ENCODE measurements around the gene KLF18. TPM values are rescaled to one million over a fixed set of nuclear protein-coding genes. Genes with fewer than 3 reads are reported as not detected.

KLF18 gene
- polyA plus RNA-seq, 1 experiment: not detected

DNA sequence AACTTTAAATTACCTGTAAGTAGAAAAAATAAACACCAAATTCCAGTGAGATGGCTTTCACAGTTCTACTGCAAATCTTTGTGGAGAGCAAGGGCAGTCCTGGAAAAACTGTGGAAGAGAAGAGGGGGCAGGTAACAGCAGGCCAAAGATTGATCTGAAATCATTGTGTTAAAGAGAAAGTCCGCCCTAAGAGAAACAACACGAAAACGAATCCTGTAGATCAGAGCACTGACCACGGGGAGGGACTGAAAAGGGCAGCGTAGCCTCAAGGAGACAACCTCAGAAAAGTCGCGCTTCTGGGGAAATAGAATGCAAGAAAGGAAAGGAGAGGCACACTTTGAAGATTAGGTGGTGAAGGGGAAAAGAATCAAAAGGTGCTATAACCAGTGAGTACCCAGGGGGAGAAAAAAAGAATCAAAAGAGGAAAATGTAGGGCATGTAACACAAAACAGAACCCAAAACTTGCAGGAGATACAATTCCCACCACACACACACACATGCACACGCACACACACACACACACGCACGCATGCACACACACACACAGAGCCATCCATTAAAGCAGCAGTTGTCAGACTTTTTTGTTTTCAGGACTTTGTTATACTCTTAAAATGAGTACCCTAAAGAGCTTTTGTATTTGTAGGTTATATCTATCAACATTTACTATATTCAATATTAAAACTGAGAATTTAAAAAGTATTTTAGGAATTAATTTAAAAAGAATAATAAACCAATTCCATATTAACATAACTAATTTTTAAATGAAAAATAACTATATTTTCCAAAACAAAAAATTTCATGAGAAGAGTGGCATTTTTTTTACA lies 50.8 kb downstream of the KLF18 start:
- TF ChIP-seq, protein P1, sequence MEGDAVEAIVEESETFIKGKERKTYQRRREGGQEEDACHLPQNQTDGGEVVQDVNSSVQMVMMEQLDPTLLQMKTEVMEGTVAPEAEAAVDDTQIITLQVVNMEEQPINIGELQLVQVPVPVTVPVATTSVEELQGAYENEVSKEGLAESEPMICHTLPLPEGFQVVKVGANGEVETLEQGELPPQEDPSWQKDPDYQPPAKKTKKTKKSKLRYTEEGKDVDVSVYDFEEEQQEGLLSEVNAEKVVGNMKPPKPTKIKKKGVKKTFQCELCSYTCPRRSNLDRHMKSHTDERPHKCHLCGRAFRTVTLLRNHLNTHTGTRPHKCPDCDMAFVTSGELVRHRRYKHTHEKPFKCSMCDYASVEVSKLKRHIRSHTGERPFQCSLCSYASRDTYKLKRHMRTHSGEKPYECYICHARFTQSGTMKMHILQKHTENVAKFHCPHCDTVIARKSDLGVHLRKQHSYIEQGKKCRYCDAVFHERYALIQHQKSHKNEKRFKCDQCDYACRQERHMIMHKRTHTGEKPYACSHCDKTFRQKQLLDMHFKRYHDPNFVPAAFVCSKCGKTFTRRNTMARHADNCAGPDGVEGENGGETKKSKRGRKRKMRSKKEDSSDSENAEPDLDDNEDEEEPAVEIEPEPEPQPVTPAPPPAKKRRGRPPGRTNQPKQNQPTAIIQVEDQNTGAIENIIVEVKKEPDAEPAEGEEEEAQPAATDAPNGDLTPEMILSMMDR (IDR thresholded peaks at IDR 0.05; ENCODE audit: insufficient read depth, low read depth, low read length): no peak
- DNase-seq (ENCODE audit: low read depth): no peak
- ChIA-PET POLR2A (no interaction called here), CTCF (interaction anchor here (0.7 to 1.1 kb wide), 2 partner anchors 61 to 505 kb away, joined by 3 to 5 read pairs; no protein-coding TSS in a partner anchor)
- H3K27me3 ChIP-seq (ENCODE audit: control insufficient read depth, insufficient read depth, low read length): peaks cover 1% of the 10 kb centered on the region
- H3K36me3 ChIP-seq (ENCODE audit: control insufficient read depth, insufficient read depth, low read length): no peaks in the 10 kb centered on the region
- no peak overlapping the region for H3K4me3 ChIP-seq (ENCODE audit: low read depth, low read length)

DNA sequence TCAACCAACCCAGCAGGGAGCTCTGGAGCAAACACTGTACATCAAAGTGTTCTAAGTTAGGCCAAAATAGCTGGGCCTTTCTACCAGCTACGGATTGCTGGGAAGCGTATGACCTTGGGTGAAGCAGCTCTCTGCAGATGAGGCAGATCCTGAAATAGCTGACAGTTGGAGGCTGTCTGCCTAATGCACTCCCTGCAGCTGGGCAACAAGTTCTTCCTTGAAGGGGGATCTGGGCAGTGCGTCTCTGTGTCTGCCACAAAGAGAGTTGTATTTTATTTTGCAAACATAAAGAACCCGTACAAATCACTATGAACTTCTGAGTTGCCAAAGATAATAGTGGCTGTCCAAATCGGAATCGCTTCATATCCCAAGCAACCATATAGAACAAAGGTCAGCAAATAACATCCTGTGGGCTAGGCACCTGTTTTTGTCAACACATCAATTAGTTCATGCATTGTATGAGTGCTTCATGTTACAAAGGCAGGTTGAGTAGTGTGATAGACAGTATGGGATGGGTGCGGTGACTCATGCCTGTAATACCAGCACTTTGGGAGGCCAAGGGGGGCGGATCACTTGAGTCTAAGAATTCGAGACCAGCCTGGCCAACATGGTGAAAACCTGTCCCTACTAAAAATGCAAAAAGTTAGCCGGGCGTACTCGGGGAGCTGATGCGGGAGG lies 51.9 kb downstream of the KLF18 start:
- TF ChIP-seq, protein P1 (IDR thresholded peaks at IDR 0.05; ENCODE audit: insufficient read depth, low read depth, low read length): no peak
- no peak for DNase-seq (ENCODE audit: low read depth)
- CTCF ChIA-PET: interaction anchor here (0.5 kb wide), 1 partner anchor 12 kb away, joined by 3 read pairs; no protein-coding TSS in a partner anchor
- H3K4me3 ChIP-seq (ENCODE audit: low read depth, low read length): no peak overlapping the region
- POLR2A ChIA-PET: no interaction called here
- H3K36me3 ChIP-seq (ENCODE audit: control insufficient read depth, insufficient read depth, low read length): no peaks in the 10 kb centered on the region
- H3K27me3 ChIP-seq (ENCODE audit: control insufficient read depth, insufficient read depth, low read length): peaks cover 1% of the 10 kb centered on the region

Small RNA genes within 50 kb of the gene (small RNA-seq; reads per million reads assigned to genes)
- gene AL035417.1 (ENCODE audit: insufficient read length, low read depth, low replicate concordance) (not detected), gene OOSP1P1 (ENCODE audit: insufficient read length, low read depth, low replicate concordance) (not detected), gene RF00019 (ENCODE audit: insufficient read length, low read depth, low replicate concordance) (not detected), gene RN7SL479P (ENCODE audit: insufficient read length, low read depth, low replicate concordance) (not detected)

Other genes with a start within 250 kb of the KLF18 start
- gene ARTN, start 207.8 kb downstream of the KLF18 start, polyA plus RNA-seq (2011; rRNA removed): 0.17 and 0.39 TPM in 2 replicates
- 13.4 and 24.8 TPM in 2 replicates for gene IPO13, start 194.7 kb downstream of the KLF18 start, polyA plus RNA-seq (2011; rRNA removed)
- gene DPH2, start 171.6 kb downstream of the KLF18 start, polyA plus RNA-seq (2011; rRNA removed): 20.9 and 35.3 TPM in 2 replicates
- gene ATP6V0B, start 166.7 kb downstream of the KLF18 start, polyA plus RNA-seq (2011; rRNA removed): 135 and 186 TPM in 2 replicates
- 60.2 and 82.2 TPM in 2 replicates for gene B4GALT2, start 162.4 kb downstream of the KLF18 start, polyA plus RNA-seq (2011; rRNA removed)
- gene CCDC24, start 150.0 kb downstream of the KLF18 start, polyA plus RNA-seq (2011; rRNA removed): 0.98 and 2.0 TPM in 2 replicates
- 29.2 and 53.9 TPM in 2 replicates for gene SLC6A9, start 110.2 kb downstream of the KLF18 start, polyA plus RNA-seq (2011; rRNA removed)
- gene KLF17, start 22.8 kb downstream of the KLF18 start, polyA plus RNA-seq (2011; rRNA removed): 0.06 and 0.16 TPM in 2 replicates
- gene DMAP1, start 71.8 kb upstream of the KLF18 start, polyA plus RNA-seq (2011; rRNA removed): 32.4 and 45.1 TPM in 2 replicates
- gene ERI3, start 213.6 kb upstream of the KLF18 start, polyA plus RNA-seq (2011; rRNA removed): 55.6 and 75.4 TPM in 2 replicates